DMS 273 treated with DMSO at 0.1 percent for 48 hours (cell line): ENCODE results near the gene ZNF276.

Source experiments
- DNase-seq: peaks from one replicate; lab custom pipeline; 2025; lab: John Stamatoyannopoulos, UW

Gene ZNF276

DNA sequence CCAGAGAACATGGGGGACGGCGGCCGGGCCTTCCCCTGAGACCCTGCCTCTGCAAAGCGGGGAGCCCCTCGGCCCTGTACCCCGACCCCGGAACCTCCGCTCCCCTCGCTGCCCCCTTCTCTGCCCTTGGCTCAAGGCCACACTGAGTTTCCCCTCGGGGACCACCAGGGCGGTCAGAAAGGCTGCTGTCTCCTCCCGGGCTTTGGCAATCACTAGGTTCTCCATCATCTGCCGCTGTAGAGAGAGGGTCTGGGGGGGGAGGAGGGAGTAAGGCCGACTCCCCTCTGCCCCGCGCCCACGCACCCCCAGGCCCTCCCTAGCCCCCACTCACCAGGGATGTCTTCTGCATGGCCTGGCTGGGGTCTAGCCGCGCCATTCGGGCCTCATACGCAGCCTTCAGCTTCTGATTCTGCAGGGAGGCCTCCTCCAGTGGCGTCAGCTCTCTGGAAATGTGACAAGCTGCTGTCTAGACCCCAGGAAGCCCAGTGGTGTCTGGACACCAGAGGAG, 9.0 kb upstream of the ZNF276 start:
- DNase-seq, result no peak

DNA sequence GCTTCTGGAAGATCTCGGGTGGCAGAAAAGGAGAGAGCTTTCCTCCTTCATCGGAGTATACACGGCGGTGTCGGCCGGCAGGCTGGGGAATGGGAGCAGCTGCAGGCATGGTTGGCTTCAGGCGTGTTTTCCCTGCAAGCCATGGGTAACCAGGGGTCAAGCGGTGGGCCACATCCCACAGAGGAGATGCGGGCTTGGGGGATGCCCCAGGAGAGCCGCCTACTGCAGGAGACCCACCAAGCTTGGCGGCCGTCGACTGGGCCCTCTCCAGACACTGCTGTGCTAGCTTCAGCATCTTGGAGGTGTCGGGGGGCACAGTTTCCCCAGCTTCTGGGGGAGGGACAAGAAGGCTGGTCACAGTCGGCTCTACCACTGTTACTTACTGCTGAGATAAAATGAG, 4.8 kb upstream of the ZNF276 start:
- no peak for DNase-seq

- no peak for DNase-seq
Observed at GRCh38 chr16:89716916-89717687, 4.2 kb upstream of the ZNF276 start.

GRCh38 chr16:89717688-89718505, 3.4 kb upstream of the ZNF276 start:
- no peak for DNase-seq

GRCh38 chr16:89720551-89720812, 855 bp upstream of the ZNF276 start:
- no peak for DNase-seq

DNA sequence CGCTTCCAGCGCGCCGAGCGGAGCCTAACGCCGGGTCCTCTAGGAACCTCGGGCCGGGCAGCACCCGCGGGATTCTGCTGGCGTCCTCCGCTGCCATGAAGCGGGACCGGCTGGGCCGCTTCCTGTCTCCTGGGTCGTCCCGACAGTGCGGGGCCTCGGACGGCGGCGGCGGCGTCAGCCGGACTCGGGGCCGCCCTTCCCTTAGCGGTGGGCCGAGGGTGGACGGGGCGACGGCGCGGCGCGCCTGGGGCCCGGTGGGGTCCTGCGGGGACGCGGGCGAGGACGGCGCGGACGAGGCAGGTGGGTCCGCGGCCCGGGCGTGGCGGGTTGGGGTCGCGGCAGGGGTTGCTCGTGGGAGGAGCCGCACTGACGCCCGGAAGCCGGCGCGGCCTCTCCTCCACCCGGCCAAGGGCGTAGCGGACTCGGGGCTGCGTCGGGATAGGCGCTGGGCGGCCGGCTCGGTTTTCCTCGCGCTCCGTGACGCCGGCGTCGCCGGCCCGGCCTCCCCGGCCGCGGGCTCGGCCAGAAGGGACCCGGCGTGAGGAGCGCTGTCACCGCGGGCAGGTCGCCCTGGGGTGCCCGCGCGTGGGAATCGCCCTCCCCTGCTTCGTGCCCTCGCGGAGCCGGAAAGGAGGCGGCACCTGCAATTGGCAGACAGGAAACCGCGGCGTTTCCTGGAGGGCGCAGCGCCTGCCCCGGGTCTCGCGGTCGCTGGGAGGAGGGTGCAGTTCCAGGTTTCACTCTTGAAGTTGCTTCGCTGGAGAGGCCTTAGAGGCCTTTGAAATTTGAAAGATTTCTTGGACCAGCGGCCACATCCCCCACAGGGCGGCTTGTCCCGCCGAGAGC, 432 bp downstream of the ZNF276 start:
- DNase-seq, result no peak

DNA sequence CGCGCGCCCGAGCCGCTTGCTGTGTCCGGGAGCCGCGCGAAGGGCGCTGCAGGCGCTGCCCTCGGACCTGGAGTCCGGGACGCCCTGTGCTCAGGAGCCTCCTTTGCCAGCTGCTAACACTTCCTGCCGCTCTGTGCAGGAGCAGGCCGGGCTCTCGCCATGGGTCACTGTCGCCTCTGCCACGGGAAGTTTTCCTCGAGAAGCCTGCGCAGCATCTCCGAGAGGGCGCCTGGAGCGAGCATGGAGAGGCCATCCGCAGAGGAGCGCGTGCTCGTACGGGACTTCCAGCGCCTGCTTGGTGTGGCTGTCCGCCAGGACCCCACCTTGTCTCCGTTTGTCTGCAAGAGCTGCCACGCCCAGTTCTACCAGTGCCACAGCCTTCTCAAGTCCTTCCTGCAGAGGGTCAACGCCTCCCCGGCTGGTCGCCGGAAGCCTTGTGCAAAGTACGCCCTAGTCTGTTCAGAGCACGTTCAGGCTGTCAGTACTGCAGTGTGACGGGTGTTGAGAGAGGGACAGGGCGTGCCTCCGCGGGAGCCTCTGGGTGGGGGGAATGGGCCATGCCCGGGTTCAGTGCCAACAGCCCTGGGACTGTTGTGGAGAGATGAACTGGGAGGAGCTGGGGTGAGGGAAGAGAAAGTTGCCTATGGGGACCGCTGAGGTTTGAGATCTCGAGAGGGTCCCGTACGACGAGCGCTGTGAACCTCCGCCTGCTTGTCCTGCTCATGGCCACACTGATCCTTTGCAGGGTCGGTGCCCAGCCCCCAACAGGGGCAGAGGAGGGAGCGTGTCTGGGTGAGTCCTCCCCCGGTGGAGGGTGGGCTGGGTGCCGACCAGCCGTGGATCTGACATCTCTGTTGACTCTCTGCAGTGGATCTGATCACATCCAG, 1.3 kb downstream of the ZNF276 start:
- no peak for DNase-seq

DNA sequence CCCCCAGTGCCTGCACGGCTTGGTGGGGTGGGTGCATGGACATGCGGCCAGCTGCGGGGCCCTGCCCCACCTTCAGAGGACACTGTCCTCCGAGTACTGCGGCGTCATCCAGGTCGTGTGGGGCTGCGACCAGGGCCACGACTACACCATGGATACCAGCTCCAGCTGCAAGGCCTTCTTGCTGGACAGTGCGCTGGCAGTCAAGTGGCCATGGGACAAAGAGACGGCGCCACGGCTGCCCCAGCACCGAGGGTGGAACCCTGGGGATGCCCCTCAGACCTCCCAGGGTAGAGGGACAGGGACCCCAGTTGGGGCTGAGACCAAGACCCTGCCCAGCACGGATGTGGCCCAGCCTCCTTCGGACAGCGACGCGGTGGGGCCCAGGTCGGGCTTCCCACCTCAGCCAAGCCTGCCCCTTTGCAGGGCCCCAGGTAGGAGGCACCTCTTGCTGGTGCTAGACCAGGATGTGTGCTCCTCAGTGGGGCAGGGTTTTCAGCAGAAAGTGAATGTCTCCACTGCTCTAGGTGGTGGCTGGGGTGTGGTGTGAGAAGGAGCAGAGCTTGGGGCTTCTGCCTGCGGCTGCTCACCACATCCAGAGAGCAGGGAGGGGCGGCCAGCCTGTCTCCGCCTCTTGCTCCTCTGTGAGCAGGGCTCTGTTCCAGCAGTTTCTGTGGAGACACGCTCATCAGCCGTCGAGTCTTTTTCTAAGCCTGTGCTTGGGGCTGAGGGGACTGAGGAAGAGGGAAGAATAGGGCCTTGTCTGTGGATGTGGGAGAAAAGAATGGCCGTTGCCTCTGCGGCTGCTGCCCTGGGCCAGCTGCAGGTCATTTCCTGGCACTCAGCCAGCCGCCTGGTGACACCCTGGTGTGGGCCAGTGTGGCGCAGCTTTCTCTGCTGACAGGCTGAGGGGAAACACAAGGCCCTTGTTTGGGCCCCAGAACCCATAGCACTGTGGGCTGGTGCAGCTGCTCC, 2.2 kb downstream of the ZNF276 start:
- DNase-seq, result no peak

- no peak for DNase-seq
Observed at GRCh38 chr16:89727406-89728120, 6.2 kb downstream of the ZNF276 start.

DNA sequence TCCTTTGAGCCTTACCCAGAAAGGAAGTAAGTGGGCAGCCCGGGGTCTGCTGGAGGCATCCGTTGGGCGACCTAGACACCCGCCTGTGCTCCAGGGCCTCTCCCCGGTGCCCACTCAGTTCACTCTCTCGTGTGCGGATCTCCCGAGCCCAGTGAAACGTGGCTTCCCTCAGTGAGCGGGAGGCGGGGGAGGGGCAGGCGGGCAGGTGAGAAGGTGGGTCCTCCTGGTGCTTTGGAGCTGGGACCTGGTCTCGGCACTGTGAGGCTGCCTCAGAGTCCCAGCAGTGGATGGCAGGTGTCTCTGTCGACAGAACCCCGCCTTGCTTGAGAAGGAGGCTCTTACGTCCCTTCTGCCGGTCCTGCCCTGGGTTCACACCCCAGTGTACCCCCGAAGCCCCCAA, 8.0 kb downstream of the ZNF276 start:
- no peak for DNase-seq

DNA sequence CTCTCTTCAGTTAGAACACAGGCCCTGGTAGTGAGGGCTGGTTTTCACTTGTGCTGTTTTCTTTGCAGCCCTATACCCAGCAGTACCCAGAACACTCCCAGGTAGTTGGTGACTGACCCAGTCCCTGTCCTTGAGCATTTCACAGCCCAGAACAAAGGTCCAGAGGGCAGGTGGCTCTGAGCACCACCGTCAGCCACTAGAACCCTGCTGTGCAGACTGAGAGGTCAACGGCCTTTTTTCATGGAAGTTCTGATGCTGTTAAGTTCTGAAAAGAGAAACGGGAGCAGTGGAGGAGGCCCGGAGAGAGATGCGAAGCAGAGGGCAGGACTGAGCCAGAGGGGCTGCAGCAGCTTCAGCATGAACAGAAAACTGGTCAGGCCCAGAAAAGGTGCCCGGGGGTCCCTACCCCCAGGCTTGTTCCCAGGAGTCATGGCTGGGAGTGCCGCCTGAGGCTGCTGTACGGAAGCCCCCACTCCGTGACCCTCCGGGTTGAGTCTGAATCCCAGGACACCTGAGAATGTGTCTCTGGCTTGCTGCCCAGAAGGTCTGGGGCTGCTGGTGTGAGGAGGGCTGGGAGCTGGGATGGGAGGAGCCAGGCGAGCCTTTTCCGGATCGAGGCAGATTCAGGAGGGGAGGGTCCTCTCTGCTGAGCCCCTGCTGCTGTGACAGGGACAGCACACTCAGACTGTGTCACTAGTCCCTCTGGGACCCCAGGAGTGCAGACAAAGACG, 8.7 kb downstream of the ZNF276 start:
- DNase-seq, result no peak

DNA sequence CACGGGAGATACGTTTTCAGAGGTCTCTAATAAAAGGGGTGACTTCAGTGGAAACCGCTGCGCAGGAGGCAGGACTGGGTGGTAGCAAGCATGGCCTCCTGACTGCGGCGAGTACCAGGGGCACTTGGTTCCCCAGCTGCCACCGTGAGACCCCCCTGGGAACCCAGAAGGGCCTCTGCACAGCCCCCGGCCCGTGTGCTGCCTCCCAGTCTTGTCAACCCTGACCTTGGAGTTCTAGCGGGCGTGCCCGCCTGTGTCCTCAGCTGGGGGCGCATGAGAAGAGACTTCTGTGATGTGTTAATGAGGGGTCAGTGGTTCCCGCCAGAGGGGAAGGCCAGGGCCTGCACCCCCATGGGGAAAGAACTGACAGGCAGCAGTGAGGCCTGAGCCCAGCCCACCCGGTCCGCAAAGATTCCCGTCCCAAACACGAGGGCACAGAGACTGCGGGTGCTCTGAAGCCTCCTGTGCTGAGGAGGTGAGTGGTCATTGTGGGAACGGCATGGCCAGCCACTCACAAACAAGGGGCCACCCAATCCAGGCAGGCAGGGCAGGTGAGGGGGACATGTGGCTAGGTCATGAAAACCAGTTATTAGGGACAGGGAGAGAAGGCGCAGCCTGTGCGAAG, 9.4 kb downstream of the ZNF276 start:
- DNase-seq, result no peak

DNA sequence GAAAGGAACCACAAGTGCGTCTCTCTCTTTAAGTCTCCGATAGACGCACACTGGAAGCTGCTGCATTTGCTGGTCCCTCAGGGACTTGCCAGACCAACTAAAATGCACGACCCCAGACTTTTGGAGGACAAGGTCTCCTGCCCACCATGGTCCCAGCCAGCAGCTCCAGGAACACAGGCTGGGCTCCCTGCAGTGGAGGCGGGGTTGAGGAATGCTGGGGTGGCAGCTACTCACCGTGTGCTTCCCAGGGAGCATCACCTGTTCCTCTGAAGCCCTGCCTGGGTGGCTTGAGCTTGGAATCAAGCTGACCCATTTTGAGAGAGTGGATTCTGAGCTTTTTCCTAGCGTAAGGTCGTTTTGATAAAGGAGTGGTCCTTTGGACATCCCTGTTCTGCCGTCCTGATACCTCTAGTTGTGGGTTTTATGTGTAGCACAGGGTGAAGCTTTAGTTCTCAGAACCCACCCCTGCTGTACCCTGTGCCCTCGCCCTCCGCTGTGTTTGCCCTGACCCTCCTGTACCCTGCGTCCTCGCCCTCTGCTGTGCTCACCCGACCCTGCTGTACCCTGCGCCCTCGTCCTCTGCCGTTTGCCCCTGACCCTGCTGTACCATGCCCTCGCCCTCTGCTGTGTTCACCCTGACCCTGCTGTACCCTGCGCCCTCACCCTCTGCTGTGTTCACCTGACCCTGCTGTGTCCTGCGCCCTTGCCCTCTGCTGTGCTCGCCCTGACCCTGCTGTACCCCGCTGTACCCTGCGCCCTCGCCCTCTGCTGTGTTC, 11.0 kb downstream of the ZNF276 start:
- DNase-seq, result no peak

- no peak for DNase-seq
Observed at GRCh38 chr16:89732918-89733242, 11.5 kb downstream of the ZNF276 start.

DNA sequence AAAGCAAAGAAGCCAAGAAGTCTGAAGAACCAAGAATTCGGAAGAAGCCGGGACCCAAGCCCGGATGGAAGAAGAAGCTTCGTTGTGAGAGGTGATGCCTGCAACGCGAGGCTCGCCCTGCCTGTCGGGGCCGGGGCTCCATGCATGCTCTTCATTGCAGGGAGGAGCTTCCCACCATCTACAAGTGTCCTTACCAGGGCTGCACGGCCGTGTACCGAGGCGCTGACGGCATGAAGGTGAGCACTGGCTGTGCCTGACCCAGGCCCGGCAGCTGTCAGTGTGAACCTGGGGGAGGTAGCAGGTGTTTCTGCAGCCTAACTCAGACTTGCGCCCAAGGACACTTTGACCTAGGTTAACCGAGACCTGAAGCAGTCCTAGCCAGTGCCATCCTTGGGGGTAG, 12.0 kb downstream of the ZNF276 start:
- DNase-seq, result no peak

- DNase-seq, result no peak
Observed at GRCh38 chr16:89733792-89734191, 12.5 kb downstream of the ZNF276 start.

- DNase-seq, result no peak
Observed at GRCh38 chr16:89736554-89736953, 15.2 kb downstream of the ZNF276 start.
